K562 (cell line): ENCODE results near the gene GEMIN5. TPM values are rescaled to one million over a fixed set of nuclear protein-coding genes. Genes with fewer than 3 reads are reported as not detected.

Experiments
- SAFB2 ChIP-seq: fragments of 200-400 bp; formaldehyde crosslinking; IDR thresholded peaks from 2 replicates; pipeline ENCODE4 v1.6.1; 2018; ENCODE audit warnings: borderline replicate concordance, low read length, low read depth, moderate library complexity; ENCODE audit not compliant: severe bottlenecking
- SREBF2 ChIP-seq: sonication (generic); formaldehyde crosslinking; IDR thresholded peaks from 2 replicates; pipeline ENCODE4 v1.4.0; 2020; ENCODE audit warnings: mild to moderate bottlenecking, missing genetic modification reagents
- ZNF584 ChIP-seq: fragments of 200-800 bp; sonication (Bioruptor generic); IDR thresholded peaks from 2 replicates; pipeline ENCODE4 v1.6.1; 2016; ENCODE audit warnings: low read depth, mild to moderate bottlenecking, missing genetic modification characterization, missing compliant biosample characterization
- polyA plus RNA-seq, 8 experiments: library from polyadenylated mRNA; depleted of rRNA in 4 of 8; stranded (reverse) in 5 of 8; unstranded in 3 of 8; fragments of >200 nt; fragmentation: Nextera tagmentation in 2 of 8; fragmentation: Illumina TruSeq in 1 of 8; extraction: Ambion mirVana in 2 of 8; extraction: Trizol in 1 of 8; gene quantifications; 2 replicates each; pipeline versions ENCODE4 v1.2.1 to v1.2.3, GENCODE V29; 2011 to 2014; ENCODE audit warnings: inconsistent platforms in 1 of 8, missing spikeins in 1 of 8
- total RNA-seq, 7 experiments: library from RNA; depleted of rRNA in 6 of 7; stranded (reverse); fragments of >200 nt in 6 of 7; fragmentation: Illumina TruSeq in 2 of 7; extraction: Trizol in 2 of 7; gene quantifications; 2 replicates each; pipeline versions ENCODE4 v1.2.1 to v1.2.3, GENCODE V29; 2011 to 2021; ENCODE audit warnings: low replicate concordance in 1 of 7
- TF ChIP-seq, protein P1 (sequence below): fragments of 200-600 bp; sonication (generic); IDR thresholded peaks from one replicate; pipeline ENCODE4 v1.6.1; 2012; ENCODE audit warnings: mild to moderate bottlenecking, low read depth, low read length, inconsistent platforms
- TF ChIP-seq, protein P2 (sequence below), 2 experiments: fragments of 150-350 bp in 1 of 2; IDR thresholded peaks; 2 replicates each; pipeline ENCODE4 v1.6.1; 2012 to 2016; ENCODE audit warnings: low read depth in 2 of 2, low read length in 2 of 2, mild to moderate bottlenecking in 1 of 2, moderate library complexity in 1 of 2

Gene GEMIN5
- total and polyA plus RNA-seq, 9 of the 15 experiments (the other 6 are each of a cell fraction or from before 2014, with no cell fraction given), result 10.3 to 48.2 (median 34.7) TPM

DNA sequence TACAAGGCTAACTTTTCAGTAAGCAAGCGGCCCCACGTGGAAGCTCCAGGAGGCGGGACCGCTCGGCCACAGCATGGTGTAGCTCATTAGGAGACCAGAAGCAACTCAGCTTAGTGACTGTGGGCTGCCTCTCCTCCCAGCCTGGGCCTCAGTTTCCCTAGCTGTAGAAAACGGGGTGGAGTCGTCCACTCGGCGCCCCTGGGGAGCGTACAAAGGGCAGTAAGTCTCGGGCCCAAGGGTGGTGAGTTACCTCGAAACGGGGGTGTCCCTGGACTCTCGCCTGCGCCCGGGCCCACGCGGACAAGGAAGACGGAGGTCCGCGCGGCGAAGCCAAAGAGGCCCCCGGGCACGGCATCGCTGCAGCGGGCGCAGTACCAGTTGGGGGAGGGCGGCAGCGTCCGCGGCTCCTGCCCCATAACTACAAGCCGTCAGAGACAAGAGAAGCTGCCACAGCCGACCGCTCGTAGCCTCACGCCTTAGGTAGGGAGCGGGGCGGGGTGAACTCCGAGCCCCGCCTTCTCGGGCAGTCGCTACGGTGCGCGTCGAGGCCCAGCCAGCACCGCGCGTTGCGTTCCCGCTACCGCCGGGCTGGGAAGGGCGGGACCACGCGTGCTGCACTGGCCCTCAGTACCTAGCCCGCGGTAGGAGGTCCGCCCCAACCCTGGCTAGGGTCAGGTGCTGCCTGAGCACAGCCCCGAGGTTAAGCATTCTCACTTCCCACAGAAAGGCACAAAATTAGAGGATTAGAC is at the start of gene GEMIN5 (continued):
- TF ChIP-seq, protein P1, sequence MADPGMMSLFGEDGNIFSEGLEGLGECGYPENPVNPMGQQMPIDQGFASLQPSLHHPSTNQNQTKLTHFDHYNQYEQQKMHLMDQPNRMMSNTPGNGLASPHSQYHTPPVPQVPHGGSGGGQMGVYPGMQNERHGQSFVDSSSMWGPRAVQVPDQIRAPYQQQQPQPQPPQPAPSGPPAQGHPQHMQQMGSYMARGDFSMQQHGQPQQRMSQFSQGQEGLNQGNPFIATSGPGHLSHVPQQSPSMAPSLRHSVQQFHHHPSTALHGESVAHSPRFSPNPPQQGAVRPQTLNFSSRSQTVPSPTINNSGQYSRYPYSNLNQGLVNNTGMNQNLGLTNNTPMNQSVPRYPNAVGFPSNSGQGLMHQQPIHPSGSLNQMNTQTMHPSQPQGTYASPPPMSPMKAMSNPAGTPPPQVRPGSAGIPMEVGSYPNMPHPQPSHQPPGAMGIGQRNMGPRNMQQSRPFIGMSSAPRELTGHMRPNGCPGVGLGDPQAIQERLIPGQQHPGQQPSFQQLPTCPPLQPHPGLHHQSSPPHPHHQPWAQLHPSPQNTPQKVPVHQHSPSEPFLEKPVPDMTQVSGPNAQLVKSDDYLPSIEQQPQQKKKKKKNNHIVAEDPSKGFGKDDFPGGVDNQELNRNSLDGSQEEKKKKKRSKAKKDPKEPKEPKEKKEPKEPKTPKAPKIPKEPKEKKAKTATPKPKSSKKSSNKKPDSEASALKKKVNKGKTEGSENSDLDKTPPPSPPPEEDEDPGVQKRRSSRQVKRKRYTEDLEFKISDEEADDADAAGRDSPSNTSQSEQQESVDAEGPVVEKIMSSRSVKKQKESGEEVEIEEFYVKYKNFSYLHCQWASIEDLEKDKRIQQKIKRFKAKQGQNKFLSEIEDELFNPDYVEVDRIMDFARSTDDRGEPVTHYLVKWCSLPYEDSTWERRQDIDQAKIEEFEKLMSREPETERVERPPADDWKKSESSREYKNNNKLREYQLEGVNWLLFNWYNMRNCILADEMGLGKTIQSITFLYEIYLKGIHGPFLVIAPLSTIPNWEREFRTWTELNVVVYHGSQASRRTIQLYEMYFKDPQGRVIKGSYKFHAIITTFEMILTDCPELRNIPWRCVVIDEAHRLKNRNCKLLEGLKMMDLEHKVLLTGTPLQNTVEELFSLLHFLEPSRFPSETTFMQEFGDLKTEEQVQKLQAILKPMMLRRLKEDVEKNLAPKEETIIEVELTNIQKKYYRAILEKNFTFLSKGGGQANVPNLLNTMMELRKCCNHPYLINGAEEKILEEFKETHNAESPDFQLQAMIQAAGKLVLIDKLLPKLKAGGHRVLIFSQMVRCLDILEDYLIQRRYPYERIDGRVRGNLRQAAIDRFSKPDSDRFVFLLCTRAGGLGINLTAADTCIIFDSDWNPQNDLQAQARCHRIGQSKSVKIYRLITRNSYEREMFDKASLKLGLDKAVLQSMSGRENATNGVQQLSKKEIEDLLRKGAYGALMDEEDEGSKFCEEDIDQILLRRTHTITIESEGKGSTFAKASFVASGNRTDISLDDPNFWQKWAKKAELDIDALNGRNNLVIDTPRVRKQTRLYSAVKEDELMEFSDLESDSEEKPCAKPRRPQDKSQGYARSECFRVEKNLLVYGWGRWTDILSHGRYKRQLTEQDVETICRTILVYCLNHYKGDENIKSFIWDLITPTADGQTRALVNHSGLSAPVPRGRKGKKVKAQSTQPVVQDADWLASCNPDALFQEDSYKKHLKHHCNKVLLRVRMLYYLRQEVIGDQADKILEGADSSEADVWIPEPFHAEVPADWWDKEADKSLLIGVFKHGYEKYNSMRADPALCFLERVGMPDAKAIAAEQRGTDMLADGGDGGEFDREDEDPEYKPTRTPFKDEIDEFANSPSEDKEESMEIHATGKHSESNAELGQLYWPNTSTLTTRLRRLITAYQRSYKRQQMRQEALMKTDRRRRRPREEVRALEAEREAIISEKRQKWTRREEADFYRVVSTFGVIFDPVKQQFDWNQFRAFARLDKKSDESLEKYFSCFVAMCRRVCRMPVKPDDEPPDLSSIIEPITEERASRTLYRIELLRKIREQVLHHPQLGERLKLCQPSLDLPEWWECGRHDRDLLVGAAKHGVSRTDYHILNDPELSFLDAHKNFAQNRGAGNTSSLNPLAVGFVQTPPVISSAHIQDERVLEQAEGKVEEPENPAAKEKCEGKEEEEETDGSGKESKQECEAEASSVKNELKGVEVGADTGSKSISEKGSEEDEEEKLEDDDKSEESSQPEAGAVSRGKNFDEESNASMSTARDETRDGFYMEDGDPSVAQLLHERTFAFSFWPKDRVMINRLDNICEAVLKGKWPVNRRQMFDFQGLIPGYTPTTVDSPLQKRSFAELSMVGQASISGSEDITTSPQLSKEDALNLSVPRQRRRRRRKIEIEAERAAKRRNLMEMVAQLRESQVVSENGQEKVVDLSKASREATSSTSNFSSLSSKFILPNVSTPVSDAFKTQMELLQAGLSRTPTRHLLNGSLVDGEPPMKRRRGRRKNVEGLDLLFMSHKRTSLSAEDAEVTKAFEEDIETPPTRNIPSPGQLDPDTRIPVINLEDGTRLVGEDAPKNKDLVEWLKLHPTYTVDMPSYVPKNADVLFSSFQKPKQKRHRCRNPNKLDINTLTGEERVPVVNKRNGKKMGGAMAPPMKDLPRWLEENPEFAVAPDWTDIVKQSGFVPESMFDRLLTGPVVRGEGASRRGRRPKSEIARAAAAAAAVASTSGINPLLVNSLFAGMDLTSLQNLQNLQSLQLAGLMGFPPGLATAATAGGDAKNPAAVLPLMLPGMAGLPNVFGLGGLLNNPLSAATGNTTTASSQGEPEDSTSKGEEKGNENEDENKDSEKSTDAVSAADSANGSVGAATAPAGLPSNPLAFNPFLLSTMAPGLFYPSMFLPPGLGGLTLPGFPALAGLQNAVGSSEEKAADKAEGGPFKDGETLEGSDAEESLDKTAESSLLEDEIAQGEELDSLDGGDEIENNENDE, result no peak
- no peak for TF ChIP-seq ZNF584 (CRISPR knock-in tag)
- TF ChIP-seq SAFB2, result no peak
- TF ChIP-seq, protein P2, sequence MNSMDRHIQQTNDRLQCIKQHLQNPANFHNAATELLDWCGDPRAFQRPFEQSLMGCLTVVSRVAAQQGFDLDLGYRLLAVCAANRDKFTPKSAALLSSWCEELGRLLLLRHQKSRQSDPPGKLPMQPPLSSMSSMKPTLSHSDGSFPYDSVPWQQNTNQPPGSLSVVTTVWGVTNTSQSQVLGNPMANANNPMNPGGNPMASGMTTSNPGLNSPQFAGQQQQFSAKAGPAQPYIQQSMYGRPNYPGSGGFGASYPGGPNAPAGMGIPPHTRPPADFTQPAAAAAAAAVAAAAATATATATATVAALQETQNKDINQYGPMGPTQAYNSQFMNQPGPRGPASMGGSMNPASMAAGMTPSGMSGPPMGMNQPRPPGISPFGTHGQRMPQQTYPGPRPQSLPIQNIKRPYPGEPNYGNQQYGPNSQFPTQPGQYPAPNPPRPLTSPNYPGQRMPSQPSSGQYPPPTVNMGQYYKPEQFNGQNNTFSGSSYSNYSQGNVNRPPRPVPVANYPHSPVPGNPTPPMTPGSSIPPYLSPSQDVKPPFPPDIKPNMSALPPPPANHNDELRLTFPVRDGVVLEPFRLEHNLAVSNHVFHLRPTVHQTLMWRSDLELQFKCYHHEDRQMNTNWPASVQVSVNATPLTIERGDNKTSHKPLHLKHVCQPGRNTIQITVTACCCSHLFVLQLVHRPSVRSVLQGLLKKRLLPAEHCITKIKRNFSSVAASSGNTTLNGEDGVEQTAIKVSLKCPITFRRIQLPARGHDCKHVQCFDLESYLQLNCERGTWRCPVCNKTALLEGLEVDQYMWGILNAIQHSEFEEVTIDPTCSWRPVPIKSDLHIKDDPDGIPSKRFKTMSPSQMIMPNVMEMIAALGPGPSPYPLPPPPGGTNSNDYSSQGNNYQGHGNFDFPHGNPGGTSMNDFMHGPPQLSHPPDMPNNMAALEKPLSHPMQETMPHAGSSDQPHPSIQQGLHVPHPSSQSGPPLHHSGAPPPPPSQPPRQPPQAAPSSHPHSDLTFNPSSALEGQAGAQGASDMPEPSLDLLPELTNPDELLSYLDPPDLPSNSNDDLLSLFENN (IDR thresholded peaks at IDR 0.05; ENCODE audit: low read depth in 2 of 2, low read length in 2 of 2), result no peak
- no peak for TF ChIP-seq SREBF2 (CRISPR knock-in tag)
- TF ChIP-seq, all 486 proteins: peak for 114
